Activated CD4-positive, CD25-positive, alpha-beta regulatory T cell treated with anti-CD3 and anti-CD28 coated beads, Interleukin-2, amount 50 U/mL, for 72 hours (primary cell): ENCODE data around the gene WIPF3.

ENCODE experiments used
- DNase-seq: peaks from one replicate; pipeline ENCODE4 v3.0.0; 2021

WIPF3 gene, protein sequence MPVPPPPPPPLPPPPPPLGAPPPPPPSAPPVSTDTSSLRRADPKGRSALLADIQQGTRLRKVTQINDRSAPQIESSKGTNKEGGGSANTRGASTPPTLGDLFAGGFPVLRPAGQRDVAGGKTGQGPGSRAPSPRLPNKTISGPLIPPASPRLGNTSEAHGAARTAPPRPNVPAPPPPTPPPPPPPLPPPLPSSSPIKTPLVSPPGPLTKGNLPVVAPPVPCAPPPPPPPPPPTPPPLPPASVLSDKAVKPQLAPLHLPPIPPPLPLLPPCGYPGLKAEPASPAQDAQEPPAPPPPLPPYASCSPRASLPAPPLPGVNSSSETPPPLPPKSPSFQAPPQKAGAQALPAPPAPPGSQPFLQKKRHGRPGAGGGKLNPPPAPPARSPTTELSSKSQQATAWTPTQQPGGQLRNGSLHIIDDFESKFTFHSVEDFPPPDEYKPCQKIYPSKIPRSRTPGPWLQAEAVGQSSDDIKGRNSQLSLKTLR

DNA sequence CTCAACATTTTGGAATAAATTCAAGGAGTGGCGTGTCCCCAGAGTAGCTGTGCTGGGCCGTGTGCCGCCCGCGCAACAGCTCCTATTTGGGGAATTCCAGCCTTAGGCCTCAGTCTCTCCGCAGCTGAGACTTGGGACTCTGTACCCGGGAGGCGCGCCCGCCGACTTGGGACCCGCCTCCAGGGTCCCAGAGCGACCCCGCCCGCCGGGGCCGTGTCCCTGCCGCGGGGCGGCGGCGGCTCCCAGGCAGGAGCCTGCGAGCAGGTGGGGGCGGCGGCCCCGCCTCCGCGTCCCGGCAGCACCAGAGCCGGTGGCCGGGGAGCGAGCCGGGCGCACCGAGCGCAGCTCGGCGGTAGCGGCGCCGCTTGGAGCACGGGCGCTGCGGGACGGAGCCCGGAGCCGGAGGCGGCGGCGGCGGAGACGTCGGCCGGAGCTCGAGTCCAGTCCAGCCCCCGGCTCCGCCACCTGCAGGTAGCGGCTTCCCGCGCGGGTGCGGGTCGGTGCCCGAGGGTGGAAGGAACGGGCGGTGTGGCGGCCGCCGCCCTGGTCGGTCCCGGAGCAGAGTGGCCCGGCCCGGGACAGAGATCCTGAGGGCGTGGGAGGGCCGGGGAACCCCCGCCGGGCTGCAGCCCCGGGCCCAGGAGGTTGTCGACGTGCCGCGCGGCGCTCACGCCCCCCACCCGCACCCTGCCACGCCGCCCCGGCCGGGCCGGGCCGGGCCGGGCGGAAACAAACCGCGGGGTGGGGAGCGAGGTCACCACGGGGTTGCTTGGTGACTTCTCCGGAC lies at the start of gene WIPF3:
Gene WIPF3 (plus strand): TSS at position 301 of the 787 bp plus-strand sequence. CDS start 28,217 bp downstream, outside the sequence.
- no peak for DNase-seq

DNA sequence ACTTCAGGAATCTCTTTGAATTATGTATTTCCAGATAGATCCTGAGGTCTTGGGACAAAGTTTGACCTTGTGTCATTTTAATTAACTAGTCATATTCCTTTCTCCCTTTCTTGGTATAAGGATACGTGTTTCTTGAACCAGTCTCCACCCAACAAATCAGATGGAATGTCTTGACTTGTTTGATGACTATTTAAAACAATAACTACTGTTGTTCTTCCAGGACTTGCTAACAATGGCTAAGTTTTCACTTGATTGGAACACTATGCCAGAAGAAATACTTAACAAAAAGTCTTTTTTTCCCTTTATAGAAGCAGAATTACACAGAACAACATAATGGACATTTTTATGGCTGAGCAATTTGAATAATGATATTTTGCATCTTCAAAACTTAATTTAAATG lies 43.0 kb upstream of the WIPF3 start:
- DNase-seq: no peak

DNA sequence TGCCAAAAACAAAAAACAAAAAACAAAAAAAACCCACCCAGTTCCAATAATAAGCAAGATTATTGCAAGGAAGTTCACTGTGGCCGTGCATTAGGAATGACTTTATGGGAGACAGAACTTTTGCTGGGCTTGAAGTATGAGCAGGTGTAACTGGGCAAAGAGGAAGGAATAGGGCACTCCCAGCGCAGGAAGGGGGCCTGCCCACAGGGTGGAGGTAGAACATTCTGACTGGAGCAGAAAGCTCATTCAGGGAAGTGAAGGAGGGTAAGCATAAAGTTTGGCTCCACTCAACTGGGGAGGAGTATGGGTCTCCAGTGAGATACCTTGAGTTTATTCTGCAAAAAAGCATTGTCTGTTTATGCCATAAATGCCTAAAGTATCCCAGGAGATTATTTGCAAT lies 42.1 kb upstream of the WIPF3 start:
- DNase-seq: no peak

DNA sequence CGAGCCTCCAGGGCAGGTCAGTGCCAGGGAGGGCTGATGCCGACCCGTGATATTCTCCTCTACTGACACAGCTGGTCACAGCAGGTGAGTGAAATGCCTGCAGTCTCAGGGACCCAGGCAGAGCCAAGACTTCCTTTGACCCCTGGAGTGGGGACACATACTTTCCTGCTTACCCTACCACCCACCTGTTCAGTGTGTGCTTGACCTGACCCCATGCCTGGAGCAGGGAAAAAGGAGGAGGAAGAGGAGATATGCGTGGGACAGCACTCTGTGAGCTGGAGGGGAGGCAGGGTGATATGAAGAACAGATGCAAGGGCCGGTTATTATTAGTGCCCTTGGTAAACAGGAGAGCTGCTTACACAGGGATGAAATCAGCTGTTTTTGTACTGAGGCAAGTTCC lies 40.8 kb upstream of the WIPF3 start:
- no peak for DNase-seq

DNA sequence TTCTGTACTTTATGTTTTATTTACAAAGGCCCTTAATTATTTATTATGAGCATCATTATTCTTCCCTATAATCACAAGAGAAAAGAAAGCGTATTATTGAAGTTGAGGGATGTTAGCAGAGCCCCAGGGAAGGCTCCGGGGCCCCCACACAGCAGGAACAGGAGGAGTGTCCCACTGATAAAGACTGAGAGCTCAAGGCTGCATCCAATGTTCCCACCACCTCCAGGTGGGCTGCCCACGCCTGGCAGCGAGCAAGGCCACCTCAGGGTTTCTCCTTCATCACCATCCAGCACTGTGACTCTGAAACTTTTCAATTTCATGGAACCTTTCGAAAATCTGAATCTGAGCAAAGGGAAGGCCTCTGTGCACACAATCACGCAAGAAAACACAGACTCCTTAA lies 35.9 kb upstream of the WIPF3 start:
- no peak for DNase-seq

DNA sequence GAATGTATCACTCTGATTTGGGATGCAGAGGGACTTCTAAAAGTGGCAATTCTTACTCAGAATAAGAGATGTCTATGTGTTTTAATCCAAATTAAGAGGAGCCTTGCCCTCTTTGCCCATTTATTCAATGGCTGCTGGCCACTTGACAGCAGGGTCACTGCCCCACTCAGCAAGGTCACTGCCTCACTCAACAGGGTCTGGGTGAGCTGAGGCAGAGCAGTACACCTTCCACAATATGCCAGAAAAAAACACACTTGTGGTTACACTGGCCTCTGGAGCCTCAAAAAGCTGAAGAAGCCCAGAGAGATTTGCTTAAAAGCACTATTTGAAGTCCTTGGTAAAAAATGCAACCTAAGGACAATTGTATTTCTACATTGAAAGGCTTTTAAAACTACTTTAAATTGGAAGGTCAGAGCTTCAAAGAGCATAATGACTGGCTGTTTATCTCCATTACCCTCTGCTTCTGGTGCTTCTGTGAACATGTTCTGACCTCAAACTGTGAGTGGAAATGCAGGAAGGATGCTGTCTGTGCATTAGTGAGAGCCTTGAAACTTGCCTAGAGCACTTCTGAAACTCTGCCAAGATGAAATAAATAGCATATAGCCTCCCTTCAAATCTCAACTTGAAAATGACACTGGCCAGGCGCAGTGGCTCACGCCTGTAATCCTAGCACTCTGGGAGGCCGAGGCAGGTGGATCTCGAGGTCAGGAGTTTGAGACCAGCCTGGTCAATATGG lies 35.1 kb upstream of the WIPF3 start:
- no peak for DNase-seq

DNA sequence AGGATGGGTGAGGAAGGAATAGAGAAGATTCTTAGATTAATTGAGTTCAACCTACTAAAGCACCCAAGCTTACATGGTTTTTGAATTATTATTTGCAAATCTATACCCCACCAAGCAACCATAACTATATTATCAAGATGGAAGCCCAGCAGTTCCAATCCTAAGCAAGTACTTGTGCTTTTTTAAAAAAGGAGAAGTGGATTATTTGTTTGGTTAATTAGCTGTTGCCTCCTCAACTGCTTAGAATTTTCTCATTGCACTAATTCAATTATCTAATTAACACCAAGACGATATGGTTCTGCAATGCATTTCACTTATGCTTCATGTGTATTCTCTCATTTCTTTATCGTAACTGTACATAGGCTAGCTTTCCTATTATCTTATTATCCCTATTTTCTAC lies 27.3 kb upstream of the WIPF3 start:
- DNase-seq: no peak

DNA sequence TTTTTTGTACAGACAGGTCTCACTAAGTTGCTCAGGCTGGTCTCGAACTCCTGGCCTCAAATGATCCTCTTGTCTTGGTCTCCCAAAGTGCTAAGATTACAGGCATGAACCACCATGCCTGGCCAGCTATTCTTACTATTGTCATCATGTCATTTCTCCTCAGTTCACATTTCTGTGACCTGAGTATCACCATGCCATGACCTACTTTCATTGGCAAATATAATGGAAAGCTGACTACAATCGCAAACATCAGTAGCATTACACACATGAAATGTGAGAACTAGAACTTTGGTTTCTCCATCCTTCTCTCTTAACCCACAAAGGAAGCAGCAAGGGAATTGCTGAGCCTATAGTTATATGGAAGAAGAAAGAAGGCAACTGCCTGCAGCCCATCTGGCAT lies 26.0 kb upstream of the WIPF3 start:
- no peak for DNase-seq

DNA sequence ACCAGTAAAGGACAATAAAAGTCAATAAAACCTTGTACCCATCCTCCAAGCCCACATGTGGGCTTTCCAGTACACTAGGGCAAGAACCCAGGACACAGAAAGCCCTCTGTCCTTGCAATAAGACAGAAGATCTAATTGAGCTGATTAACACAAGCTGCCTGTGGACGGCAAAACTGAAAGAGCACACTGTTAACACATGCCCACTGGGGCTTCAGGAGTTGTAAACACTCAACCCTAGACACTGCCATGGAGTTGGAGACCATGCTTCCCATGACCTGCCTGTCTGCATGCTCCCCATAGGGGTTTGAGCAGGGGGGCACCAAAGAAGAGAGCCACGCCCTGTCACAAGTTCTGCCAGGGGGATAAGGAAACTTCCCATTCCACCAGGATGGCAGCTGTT lies 22.6 kb upstream of the WIPF3 start:
- no peak for DNase-seq

DNA sequence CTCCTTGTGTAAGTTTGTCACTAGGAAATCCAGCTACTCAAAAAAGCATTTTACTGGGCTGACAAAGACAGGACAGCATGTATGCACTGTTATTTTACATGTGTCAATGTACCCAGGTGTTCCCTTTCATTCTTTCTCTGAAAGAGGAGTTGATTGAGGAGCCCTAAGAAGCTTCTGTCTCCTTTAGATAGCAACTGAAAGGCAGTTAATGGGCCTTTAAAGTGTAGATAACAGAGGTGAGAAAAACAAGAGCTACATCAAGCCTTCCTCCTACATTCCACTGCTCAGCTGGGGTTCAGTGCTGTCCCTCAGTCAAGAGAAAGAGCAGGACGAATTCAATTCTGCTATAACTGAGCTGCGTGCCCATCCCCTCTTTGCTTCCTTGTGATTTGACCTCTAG lies 12.8 kb upstream of the WIPF3 start:
- no peak for DNase-seq

DNA sequence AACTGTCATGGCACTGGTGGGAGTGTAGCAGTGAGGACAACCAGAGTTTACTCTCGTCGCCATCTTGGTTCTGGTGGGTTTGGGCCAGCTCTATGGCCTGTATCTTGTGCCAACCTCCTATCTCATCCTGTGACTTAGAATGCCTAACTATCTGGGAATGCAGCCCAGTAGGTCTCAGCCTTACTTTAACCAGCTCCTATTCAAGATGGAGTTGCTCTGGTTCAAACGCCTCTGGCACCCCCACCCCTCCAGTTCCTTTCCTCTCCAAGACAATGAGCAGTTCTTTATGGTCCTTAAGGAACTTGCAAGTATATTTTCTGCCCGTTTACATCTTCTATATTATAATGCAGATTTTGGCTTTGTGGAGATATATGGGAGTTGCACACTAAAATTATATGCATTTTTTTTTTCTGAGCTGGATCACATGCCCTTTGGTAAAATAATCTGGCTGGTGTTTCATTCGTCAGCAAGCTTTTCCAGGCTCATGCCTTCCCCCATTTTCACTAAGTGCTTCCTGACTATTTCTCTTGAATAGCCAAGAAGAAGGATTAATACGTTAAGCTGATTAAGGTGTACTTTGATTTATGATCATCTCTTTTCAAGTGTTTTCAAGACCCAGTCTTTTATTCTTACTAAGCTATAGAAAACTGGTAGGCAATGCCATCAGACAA lies 11.2 kb upstream of the WIPF3 start:
- DNase-seq: no peak

DNA sequence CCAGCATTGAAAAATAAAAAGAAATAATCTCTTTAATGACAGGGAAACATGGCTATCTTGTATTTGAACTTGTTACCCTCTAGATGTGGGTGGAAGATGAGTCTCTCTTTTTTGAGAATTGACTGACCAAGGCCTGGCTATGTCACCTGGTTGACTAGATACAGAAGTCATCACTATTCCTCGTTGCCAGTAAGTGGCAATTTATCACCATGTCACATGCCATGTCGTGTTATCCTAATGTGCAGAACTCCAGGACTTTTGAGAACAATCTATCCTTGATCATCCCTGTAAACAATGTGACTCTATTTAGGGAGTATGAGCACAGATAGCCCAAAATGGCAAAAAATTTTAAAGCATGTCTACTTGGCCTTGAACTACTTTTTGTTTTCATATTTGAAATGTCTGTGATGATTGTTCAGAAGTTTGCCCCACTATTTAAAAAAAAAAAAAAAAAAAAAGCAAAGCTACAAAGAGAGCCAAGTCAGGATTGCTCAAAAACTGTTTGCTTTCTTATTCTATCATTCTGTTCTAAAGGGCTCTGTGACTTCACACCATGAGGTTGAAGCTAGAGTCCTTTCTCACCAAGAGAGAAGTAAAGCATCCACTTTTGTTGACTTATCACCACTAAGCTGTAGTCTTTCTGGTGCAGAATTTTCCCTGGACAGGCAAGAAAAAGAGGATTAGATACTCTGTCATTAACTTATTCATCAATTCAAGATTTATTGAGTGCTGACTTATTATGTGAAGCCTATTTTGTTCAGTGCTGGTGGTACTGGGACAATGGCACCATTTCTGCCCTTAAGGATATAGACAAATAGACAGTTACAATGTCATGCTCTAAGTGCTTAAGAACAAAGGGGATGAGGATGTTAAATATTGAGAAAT lies 10.4 kb upstream of the WIPF3 start:
- DNase-seq: no peak

DNA sequence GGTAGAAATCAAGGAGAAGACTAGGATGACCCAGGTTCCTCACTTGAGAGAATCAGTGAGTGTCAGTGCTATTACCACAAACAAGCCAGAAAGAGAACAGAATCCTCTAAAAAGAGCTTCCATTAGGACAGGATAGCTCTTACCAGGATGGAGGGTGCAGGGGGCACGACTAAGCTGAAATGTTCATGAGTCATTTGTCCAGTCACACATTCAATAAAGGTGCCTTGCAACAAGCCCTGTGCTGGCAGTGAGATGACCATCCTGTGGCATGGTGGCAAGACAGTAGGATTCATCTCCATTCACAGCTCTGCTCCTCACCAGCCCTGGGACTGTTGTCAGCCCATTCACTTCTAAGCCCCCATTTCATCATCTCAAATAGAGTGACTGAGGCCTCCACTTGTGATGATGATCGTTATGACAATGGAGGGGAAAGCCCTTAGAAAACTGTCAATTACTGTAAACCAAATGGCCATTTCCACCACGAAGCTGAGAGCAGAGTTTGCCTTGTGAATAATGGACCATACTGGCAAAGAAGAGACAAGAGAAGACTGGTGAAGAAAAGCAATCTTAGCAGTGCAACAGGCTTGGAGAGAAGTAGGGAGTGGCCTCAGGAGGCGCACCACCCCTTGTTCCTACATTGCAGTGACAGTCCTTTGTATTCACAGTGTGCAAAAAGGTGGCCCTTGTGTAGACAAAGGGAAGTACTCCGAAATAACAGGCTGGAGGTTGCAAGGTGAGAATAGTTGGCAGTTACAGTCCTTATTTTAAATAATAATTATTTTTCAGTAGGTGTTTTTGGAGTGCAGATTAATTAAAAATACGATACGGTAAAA lies 9.0 kb upstream of the WIPF3 start:
- DNase-seq: no peak

DNA sequence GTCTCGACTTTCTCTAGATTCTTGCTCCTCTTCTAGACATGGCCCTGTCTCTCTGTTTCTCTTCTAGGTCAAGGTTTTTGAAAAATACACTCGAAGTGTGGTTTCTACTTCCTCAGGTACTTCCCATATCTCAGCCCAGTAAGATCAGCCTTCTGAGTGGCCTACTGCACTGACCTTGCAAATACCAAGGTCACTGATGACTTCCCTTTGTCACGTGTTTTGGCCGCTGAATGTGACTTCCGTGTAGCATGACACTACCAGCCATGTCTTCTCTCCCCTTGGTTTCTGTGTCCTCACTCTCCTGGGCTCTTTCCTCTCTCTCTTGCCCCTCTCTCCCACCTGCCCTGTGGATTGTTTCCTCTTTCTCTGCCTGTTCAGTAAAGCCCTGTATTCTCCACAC lies 7.9 kb upstream of the WIPF3 start:
- DNase-seq: no peak

DNA sequence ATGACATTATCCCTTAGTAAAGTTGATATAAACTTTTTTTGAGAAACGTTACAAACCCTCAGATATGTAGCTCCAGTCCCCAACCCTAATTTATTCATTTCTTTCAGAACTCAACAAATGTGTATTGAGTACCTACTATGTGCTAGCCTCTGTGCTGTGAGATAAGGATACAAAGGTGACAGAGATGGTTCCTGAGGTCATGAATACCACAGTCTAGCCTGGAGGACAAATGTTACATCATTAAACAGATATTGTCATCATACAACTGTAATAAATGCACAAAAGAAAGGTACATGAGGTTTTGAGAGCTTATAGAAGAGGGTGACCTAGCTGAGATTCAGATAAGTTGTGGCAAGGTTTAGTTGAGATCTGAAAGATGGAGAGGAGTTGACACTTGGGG lies 4.4 kb upstream of the WIPF3 start:
- DNase-seq: no peak

DNA sequence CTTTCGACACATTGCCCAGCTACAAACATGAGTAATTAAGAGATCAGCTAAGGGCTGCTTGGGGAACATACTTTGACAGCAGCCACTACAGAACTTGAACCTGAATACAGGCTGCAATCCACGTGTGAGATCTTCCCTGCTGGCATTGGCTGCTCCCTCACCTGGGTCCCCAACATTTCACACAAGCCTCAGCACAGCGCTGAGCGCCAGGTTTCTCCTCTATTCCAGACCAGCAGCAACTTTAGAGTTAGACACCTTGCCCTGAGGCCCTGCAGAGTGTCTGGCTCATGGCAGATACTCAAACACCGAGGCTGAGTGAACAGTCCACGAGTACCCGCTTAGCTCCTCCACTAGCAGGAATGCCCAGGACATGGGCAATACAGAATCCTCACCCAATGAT lies 1.3 kb upstream of the WIPF3 start:
- DNase-seq: no peak

DNA sequence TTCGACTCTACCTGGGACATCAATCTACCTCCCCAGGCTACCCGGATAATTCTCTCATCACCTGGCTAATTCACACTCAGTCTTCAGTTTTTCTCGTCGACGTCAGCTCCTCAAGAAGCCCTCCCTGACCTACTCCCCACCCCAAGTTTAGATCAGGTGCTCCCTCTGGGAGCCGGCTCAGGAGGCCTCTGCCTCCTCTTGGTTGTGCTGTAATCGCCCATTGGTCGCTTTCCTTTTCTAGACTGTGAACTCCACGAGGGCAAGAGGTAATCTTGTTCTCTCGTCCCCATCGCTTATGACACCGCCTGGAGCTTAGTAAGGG lies 461 bp upstream of the WIPF3 start:
- no peak for DNase-seq

DNA sequence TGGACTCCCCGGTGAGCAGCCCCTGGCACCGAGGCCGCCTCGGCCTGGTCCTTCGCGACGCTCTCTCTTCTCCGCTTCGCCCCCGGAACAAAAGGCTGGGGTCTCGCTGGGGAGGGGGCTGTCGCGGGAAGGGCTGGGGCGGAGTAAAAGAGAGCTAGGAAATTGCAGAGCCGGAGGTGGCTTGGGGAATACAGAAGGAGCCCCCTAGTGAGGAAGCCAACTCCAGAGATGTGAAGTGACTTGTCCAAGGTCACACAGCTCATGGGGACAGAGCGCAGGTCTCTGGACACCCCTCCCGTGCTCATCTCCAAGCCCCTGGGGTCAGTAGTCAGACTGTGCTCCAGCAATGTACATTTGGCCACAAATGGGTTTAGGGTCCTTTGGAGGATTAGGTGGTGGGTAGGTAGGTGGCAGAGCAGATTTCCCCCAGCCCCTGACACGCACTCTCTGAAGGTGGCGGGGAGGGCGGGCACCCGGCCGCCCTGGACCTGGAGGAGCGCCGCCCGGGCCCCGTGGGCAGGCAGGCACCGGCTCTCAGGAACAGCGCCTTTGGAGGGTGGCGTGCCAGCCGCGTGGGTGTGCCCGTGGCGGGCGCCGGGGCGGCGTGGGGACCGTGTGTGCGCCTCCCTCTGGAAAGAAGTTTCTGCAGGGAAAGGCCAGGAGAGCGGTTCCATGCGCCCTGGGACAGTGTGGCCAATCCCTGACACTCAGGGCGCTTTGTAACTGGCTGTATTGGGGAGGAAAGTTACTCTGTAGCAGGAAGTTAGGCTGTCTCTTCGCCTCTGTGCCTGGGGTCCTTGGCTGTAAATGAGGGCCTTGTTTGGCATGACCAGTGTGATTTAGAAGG lies 910 bp downstream of the WIPF3 start:
- DNase-seq: no peak

DNA sequence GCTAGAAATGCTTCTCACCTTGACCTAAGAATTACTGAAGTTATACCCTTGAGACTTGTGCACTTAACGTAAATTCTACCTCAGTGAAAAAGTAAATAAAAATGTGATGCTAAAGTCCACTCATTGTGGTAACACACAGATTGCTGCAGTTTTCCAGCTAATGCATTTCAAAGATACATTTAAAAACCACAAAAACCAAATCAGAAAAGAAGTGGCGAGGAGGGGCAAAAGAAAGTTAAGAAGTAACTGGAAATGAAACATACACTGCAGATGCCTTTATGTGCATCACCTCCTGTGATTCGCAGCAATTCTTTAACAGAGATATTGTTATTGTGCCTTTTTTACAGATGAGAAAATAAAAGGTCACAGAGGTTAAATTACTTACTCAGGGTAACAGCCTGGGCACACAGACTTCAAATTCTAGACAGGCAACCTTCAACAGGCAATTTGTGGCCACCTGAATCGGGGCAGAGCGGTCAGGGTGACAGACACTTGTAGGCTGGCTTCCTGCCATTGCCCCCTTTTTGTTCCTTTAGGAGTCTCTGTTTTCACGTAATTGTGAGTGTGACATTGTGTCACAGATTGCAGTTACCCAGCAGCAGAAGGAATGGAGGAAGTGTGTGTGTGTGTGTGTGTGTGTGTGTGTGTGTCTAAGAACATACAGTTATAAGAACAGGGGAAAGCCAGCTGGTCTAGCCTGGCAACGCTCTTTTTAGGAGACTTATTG lies 1.9 kb downstream of the WIPF3 start:
- no peak for DNase-seq
